HepG2 (cell line): ENCODE measurements around the gene CNEP1R1. TPM values are rescaled to one million over a fixed set of nuclear protein-coding genes. Genes with fewer than 3 reads are reported as not detected.
A peak's percentile ranks its signal among the peaks of the same experiment; 100 is the strongest.

Experiments
- ATAC-seq: fragments of 200-7000 bp; cut with Tn5 transposase; 3 replicates; pipeline ENCODE4 v1.9.1; 2020; ENCODE audit warnings: mild to moderate bottlenecking, moderate library complexity
- BruUV-seq: library from RNA; stranded (reverse); fragments of 400-500 nt; replicated peaks from 2 replicates; lab custom pipeline; 2021; lab: Mats Ljungman, UMichigan
- CTCF ChIA-PET: fragments of 300-600 bp; formaldehyde crosslinking; extraction: SDS; loops from one replicate; lab custom pipeline; 2021; ENCODE audit warnings: low total read pairs, inconsistent platforms, low intra/inter-chr PET ratio; lab: Yijun Ruan, JAX
- POLR2A ChIA-PET: fragments of 350-600 bp; sonication (Branson Sonifier 250); formaldehyde crosslinking; loops from one replicate; lab custom pipeline; 2020; ENCODE audit warnings: antibody characterized with exemption, inconsistent platforms; lab: Yijun Ruan, JAX
- DNase-seq: peaks from one replicate; pipeline ENCODE4 v3.0.0-alpha.2; 2015; ENCODE audit warnings: low spot score
- FAIRE-seq: peaks from 3 replicates; lab custom pipeline; 2011; peaks lifted over from hg19 to GRCh38; lab: Jason Lieb, UNC
- H2AFZ ChIP-seq: one replicate; pipeline ENCODE4 v1.6.1; 2011; ENCODE audit warnings: low read length, inconsistent platforms
- H3K27ac ChIP-seq: fragments of 300-600 bp; 3 replicates; pipeline ENCODE4 v1.8.0; 2011; ENCODE audit warnings: mixed run types, mild to moderate bottlenecking, mixed read lengths, low read length, inconsistent platforms; ENCODE audit not compliant: insufficient read depth; ENCODE audit errors: extremely low read length
- H3K27me3 ChIP-seq, 2 experiments: fragments of 200-600 bp in 1 of 2; 2 replicates in 1 of 2; 3 replicates in 1 of 2; pipeline versions ENCODE4 v1.6.0 to v1.8.0; 2011; ENCODE audit warnings: low read length in 2 of 2, mild to moderate bottlenecking in 2 of 2, moderate library complexity in 2 of 2, inconsistent platforms in 1 of 2; ENCODE audit not compliant: insufficient read depth in 2 of 2, control insufficient read depth in 1 of 2
- H3K36me3 ChIP-seq, 2 experiments: fragments of 200-600 bp in 1 of 2; replicated peaks in 1 of 2; 2 replicates in 1 of 2; 3 replicates in 1 of 2; pipeline versions ENCODE4 v1.5.1 to v1.8.0; 2011; ENCODE audit warnings: low read length in 2 of 2, inconsistent platforms in 1 of 2; ENCODE audit not compliant: insufficient read depth in 2 of 2, control insufficient read depth in 1 of 2
- H3K4me1 ChIP-seq: 2 replicates; pipeline ENCODE4 v1.5.1; 2012; ENCODE audit warnings: low read length, inconsistent platforms; ENCODE audit not compliant: insufficient read depth
- H3K4me2 ChIP-seq: 2 replicates; pipeline ENCODE4 v1.6.0; 2011; ENCODE audit warnings: low read depth, low read length, inconsistent platforms
- H3K4me3 ChIP-seq, 3 experiments: fragments of 200-600 bp in 1 of 3; sonication (generic), shearing (Covaris generic) in 1 of 3; replicated peaks in 1 of 3; 2 replicates each; pipeline ENCODE4 v1.5.1; 2011 to 2016; ENCODE audit warnings: low read length in 3 of 3, inconsistent platforms in 2 of 3, low read depth in 2 of 3, mild to moderate bottlenecking in 2 of 3, control low read depth in 1 of 3, mixed read lengths in 1 of 3; ENCODE audit not compliant: insufficient read depth in 1 of 3
- H3K79me2 ChIP-seq: one replicate; pipeline ENCODE4 v1.6.1; 2011; ENCODE audit warnings: low read length, inconsistent platforms; ENCODE audit not compliant: insufficient read depth
- H3K9ac ChIP-seq: 2 replicates; pipeline ENCODE4 v1.6.0; 2011; ENCODE audit warnings: mild to moderate bottlenecking, low read depth, low read length, inconsistent platforms; ENCODE audit not compliant: insufficient read depth
- H3K9me3 ChIP-seq: 2 replicates; pipeline ENCODE4 v1.5.1; 2012; ENCODE audit warnings: mild to moderate bottlenecking, low read length
- H4K20me1 ChIP-seq: 2 replicates; pipeline ENCODE4 v1.6.0; 2011; ENCODE audit warnings: inconsistent platforms, mild to moderate bottlenecking, low read length, moderate library complexity; ENCODE audit not compliant: insufficient read depth
- CSRNP1 ChIP-seq: sonication (generic); formaldehyde crosslinking; IDR thresholded peaks from 2 replicates; pipeline ENCODE4 v1.8.1; 2023; ENCODE audit warnings: mild to moderate bottlenecking, missing genetic modification reagents
- MAFG ChIP-seq: sonication (generic); formaldehyde crosslinking; IDR thresholded peaks from 2 replicates; pipeline ENCODE4 v1.5.1; 2020; ENCODE audit warnings: mild to moderate bottlenecking, missing genetic modification reagents
- SETDB1 ChIP-seq: sonication (generic); formaldehyde crosslinking; IDR thresholded peaks from 2 replicates; pipeline ENCODE4 v1.5.1; 2020; ENCODE audit warnings: missing genetic modification reagents, mild to moderate bottlenecking, borderline replicate concordance
- SNRNP70 ChIP-seq: fragments of 200-400 bp; formaldehyde crosslinking; IDR thresholded peaks from 2 replicates; pipeline ENCODE4 v1.6.1; 2017; ENCODE audit warnings: mild to moderate bottlenecking, low read depth, low read length, moderate library complexity
- XBP1 ChIP-seq: sonication (generic); formaldehyde crosslinking; IDR thresholded peaks from 2 replicates; pipeline ENCODE4 v1.5.0; 2020; ENCODE audit warnings: missing genetic modification reagents
- ZNF263 ChIP-seq: sonication (generic); formaldehyde crosslinking; IDR thresholded peaks from 2 replicates; pipeline ENCODE4 v1.4.0; 2020; ENCODE audit warnings: missing genetic modification reagents
- ZNF331 ChIP-seq: sonication (generic); formaldehyde crosslinking; IDR thresholded peaks from 2 replicates; pipeline ENCODE4 v1.4.0; 2020; ENCODE audit warnings: missing genetic modification reagents
- ZSCAN25 ChIP-seq: sonication (generic); formaldehyde crosslinking; IDR thresholded peaks from 2 replicates; pipeline ENCODE4 v1.8.0; 2022; ENCODE audit warnings: mild to moderate bottlenecking, missing genetic modification reagents
- WGBS: methylation state at CpG from one replicate; pipeline ENCODE4 v1.1.6; 2017; ENCODE audit warnings: low lambda C conversion rate; 5-methylcytosine and 5-hydroxymethylcytosine counted together
- in situ Hi-C: cut with HindIII; loops from 2 replicates; pipeline ENCODE4 v1.10.0; 2017; ENCODE audit warnings: low pct_unique_long_range_greater_than_20kb; ENCODE audit not compliant: extremely low pct_ligation_motif_present
- intact Hi-C: fragments of 100-400 bp; cut with micrococcal nuclease; formaldehyde crosslinking; loops from one replicate; pipeline ENCODE4 v1.10.0; 2022; ENCODE audit not compliant: unreplicated experiment
- polyA plus RNA-seq, 8 experiments: library from polyadenylated mRNA; depleted of rRNA in 3 of 8; stranded (reverse) in 7 of 8; unstranded in 1 of 8; fragments of >200 nt; fragmentation: Illumina TruSeq in 4 of 8; extraction: Trizol in 4 of 8; gene quantifications; 2 replicates each; pipeline versions ENCODE4 v1.2.1 to v1.2.3, GENCODE V29; 2011 to 2016; ENCODE audit warnings: low read depth in 4 of 8, missing spikeins in 1 of 8, mixed read lengths in 1 of 8; ENCODE audit not compliant: insufficient read depth in 1 of 8
- total RNA-seq, 5 experiments: library from RNA; depleted of rRNA; stranded (reverse); fragments of >200 nt; fragmentation: Illumina TruSeq; extraction: Trizol; gene quantifications; 2 replicates each; pipeline ENCODE4 v1.2.3, GENCODE V29; 2016; ENCODE audit warnings: low read depth in 1 of 5

Gene CNEP1R1
- total and polyA plus RNA-seq, 2 of the 13 experiments (the other 11 are each of a cell fraction or from before 2014, with no cell fraction given) = 23.6 to 26.8 TPM

- TF ChIP-seq XBP1 (CRISPR knock-in tag) (no peak), ZNF331 (CRISPR knock-in tag) (no peak), SETDB1 (no peak)
Observed at GRCh38 chr16:50006964-50007363, 18.1 kb upstream of the CNEP1R1 start (continued).

- no peaks in the 10 kb centered on the region for H3K27me3 ChIP-seq
- BruUV-seq = no TSS peak
- H3K36me3 ChIP-seq = no peaks in the 10 kb centered on the region
- no peak overlapping the region for H3K27ac ChIP-seq
- H3K9ac ChIP-seq = no peak overlapping the region
- no peaks in the 10 kb centered on the region for H4K20me1 ChIP-seq
- H2AFZ ChIP-seq = no peak overlapping the region
- H3K4me3 ChIP-seq = no peak overlapping the region
- TF ChIP-seq CSRNP1 (CRISPR knock-in tag) = no peak
- TF ChIP-seq ZSCAN25 (CRISPR knock-in tag) = no peak
- no peak for TF ChIP-seq MAFG
- CTCF ChIA-PET = no interaction called here
- intact Hi-C loops = no loop called here
- whole genome bisulfite sequencing = 95% methylated on average over 1 of the region's 1 CpG
- no peaks in the 10 kb centered on the region for H3K79me2 ChIP-seq
- peaks cover 29% of the 10 kb centered on the region for H3K4me1 ChIP-seq
- ATAC-seq (no peak), FAIRE-seq (no peak), DNase-seq (no peak)
- POLR2A ChIA-PET = no interaction called here
- H3K4me2 ChIP-seq = no peak overlapping the region
- in situ Hi-C loops = no loop called here
- H3K9me3 ChIP-seq = no peaks in the 10 kb centered on the region
Observed at GRCh38 chr16:50007744-50008143, 17.3 kb upstream of the CNEP1R1 start.

GRCh38 chr16:50010212-50010611 is 14.8 kb upstream of the CNEP1R1 start:
- no peaks in the 10 kb centered on the region for H4K20me1 ChIP-seq
- no peak overlapping the region for H2AFZ ChIP-seq
- H3K27me3 ChIP-seq = no peaks in the 10 kb centered on the region
- ATAC-seq (no peak), FAIRE-seq (no peak), DNase-seq (no peak)
- in situ Hi-C loops = no loop called here
- intact Hi-C loops = no loop called here
- WGBS = 48% methylated on average over 2 of the region's 2 CpGs
- H3K4me3 ChIP-seq = no peak overlapping the region; a peak in 1 of 6 replicates
- no peaks in the 10 kb centered on the region for H3K79me2 ChIP-seq
- TF ChIP-seq SNRNP70 = no peak
- TF ChIP-seq ZNF263 = peak; percentile 92
- no peak overlapping the region for H3K27ac ChIP-seq
- ChIA-PET POLR2A (no interaction called here), CTCF (no interaction called here)
- H3K4me1 ChIP-seq = peaks cover 29% of the 10 kb centered on the region
- H3K4me2 ChIP-seq = peak overlapping the region; percentile 35
- BruUV-seq = no TSS peak
- no peak overlapping the region for H3K9ac ChIP-seq
- no peaks in the 10 kb centered on the region for H3K9me3 ChIP-seq
- no peaks in the 10 kb centered on the region for H3K36me3 ChIP-seq
